ENCODE results near the gene UBA7. TPM values are rescaled to one million over a fixed set of nuclear protein-coding genes. Genes with fewer than 3 reads are reported as not detected.

Gene UBA7
- total and polyA plus RNA-seq, 2 of the 13 experiments (the other 11 are each of a cell fraction or from before 2014, with no cell fraction given), result 9.5 to 16.5 TPM

- TF ChIP-seq CSRNP2 (CRISPR knock-in tag; conservative IDR thresholded peaks at IDR 0.05; ENCODE audit: low read depth), result no peak
- no peak for TF ChIP-seq HNF1A (IDR thresholded peaks at IDR 0.05; ENCODE audit: low read depth)
- no peak for TF ChIP-seq HNF1A (CRISPR knock-in tag; IDR thresholded peaks at IDR 0.05; ENCODE audit: borderline replicate concordance)
- no peak for TF ChIP-seq MTA3 (CRISPR knock-in tag; IDR thresholded peaks at IDR 0.05)
- TF ChIP-seq CBX2 (IDR thresholded peaks at IDR 0.05; ENCODE audit: low read depth, low read length), result no peak
- no peak for TF ChIP-seq CBX2 (CRISPR knock-in tag; IDR thresholded peaks at IDR 0.05; ENCODE audit: low read depth)
- TF ChIP-seq ZNF709 (CRISPR knock-in tag; IDR thresholded peaks at IDR 0.05), result no peak
- TF ChIP-seq ZNF337 (CRISPR knock-in tag; IDR thresholded peaks at IDR 0.05; ENCODE audit: borderline replicate concordance, low read depth), result no peak
- no peak; the same call in 1 of the 2 replicates for TF ChIP-seq PAWR (CRISPR knock-in tag; IDR thresholded peaks at IDR 0.05; ENCODE audit: borderline replicate concordance)
- no peak for TF ChIP-seq ZEB1 (IDR thresholded peaks at IDR 0.05; ENCODE audit: insufficient replicate concordance, low read depth)
- peak; percentile 84 for TF ChIP-seq ATF7-NPFF (CRISPR knock-in tag; IDR thresholded peaks at IDR 0.05; ENCODE audit: low read depth)
- TF ChIP-seq ZNF264 (CRISPR knock-in tag; IDR thresholded peaks at IDR 0.05), result no peak
- TF ChIP-seq, protein P1, sequence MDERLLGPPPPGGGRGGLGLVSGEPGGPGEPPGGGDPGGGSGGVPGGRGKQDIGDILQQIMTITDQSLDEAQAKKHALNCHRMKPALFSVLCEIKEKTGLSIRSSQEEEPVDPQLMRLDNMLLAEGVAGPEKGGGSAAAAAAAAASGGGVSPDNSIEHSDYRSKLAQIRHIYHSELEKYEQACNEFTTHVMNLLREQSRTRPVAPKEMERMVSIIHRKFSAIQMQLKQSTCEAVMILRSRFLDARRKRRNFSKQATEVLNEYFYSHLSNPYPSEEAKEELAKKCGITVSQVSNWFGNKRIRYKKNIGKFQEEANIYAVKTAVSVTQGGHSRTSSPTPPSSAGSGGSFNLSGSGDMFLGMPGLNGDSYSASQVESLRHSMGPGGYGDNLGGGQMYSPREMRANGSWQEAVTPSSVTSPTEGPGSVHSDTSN (CRISPR knock-in tag; IDR thresholded peaks at IDR 0.05), result no peak
- no peak for TF ChIP-seq PTBP1 (IDR thresholded peaks at IDR 0.05; ENCODE audit: low read depth, low read length, poor library complexity, severe bottlenecking)
- TF ChIP-seq MAFK (conservative IDR thresholded peaks at IDR 0.05 in 1 of 2, IDR thresholded peaks at IDR 0.05 in 1 of 2; ENCODE audit: low read length in 2 of 2), result no peak
- no peak for TF ChIP-seq TCF7 (IDR thresholded peaks at IDR 0.05; ENCODE audit: low read depth)
- TF ChIP-seq ZBTB4 (CRISPR knock-in tag; IDR thresholded peaks at IDR 0.05; ENCODE audit: borderline replicate concordance), result 0 out of 2 replicates have a peak, but pooled peaks have one; percentile 39
- TF ChIP-seq ZNF121 (CRISPR knock-in tag; IDR thresholded peaks at IDR 0.05), result no peak
- TF ChIP-seq SMARCE1 (IDR thresholded peaks at IDR 0.05; ENCODE audit: borderline replicate concordance), result no peak
Observed at GRCh38 chr3:49856181-49857005, 42.6 kb upstream of the UBA7 start, which contains the start of gene TRAIP (continued).

All from HepG2 (cell line).